NCI-H1417 (cell line): ENCODE results near the gene CPNE6.
A peak's percentile ranks its signal among the peaks of the same experiment; 100 is the strongest.

Experiments used
- DNase-seq, 3 experiments: peaks; one replicate each; lab custom pipeline; 2025; lab: John Stamatoyannopoulos, UW

The CPNE6 gene

DNA sequence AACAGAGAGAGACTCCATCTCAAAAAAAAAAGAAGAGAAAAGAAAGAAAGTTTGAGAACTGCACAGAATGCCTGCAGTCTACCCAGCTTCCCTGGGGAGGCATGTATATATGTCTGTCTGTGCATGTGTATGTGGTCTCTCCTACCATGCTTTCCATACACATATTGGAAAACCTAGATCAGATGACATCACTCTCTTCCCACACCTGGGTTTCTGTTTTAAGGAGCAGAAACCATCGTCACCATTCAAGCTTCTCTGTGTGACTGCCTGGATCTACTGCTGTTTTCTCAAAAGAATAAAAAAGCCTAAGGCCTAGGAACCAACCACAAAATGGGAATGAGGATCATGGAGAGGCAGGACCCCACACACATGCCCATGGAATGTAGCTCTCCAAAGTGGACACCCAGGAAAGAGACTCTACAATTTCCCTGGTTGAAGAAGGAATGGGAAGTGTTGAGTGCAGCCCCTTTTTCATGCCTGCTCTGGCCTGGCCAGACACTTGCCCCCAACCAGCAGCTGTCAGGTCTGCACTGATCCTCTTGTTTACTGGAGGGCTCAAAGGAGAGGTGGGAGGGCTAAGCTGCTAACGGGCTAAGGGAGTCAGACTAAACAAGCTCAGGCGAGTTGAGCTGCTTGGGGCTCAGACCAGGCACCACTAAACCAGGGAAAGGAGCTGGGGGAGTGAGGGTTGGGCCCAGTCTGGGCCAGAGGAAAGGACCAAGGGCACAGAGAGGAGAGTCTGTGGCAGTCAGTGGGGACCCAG lies 15.0 kb downstream of the CPNE6 start:
- no peak for DNase-seq

DNA sequence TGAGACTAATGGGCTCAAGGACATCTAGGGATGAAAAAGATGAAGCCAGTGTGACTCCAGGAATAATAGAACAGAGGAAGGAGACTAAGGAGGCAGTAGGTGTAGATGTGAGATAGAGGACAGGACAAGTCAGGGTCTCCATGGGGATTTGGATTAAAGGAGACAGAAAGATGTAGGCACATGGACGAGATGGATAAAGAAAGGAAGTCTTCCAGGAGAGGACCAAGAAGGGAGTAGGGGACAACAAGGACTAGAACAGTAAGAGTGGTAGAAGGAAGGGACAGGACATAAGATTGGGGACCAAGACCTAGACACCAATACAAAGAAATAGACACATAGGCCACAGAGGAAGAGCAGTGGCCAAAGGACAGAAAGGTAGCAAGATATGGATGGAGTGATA lies 15.6 kb downstream of the CPNE6 start:
- no peak for DNase-seq

DNA sequence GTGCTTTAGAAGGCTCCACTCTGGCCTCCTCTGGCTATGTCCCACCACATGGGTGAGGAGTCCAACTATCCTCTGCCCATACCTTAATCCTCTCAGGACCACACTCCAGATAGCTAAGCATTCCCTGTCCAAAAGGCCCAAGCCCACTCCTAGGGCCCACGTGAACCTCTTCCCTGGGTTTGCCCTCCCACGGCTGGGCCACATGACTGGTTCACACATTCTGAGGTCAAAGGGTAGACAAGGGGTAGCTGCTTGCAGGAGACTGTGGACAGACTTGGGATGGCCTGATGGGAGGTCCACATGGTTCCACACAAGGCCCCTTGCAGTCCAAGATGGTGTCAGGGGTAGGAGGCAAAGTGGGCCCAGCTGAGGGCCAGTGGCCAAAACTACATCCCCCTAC lies 16.7 kb downstream of the CPNE6 start:
- DNase-seq: no peak

- peak in 1 of 3 experiments; percentile 38 for DNase-seq
Observed at GRCh38 chr14:24089890-24090289, 18.5 kb downstream of the CPNE6 start.

GRCh38 chr14:24092110-24092504 lies 20.7 kb downstream of the CPNE6 start:
- no peak for DNase-seq

GRCh38 chr14:24092505-24093206 lies 21.3 kb downstream of the CPNE6 start:
- DNase-seq: no peak

DNA sequence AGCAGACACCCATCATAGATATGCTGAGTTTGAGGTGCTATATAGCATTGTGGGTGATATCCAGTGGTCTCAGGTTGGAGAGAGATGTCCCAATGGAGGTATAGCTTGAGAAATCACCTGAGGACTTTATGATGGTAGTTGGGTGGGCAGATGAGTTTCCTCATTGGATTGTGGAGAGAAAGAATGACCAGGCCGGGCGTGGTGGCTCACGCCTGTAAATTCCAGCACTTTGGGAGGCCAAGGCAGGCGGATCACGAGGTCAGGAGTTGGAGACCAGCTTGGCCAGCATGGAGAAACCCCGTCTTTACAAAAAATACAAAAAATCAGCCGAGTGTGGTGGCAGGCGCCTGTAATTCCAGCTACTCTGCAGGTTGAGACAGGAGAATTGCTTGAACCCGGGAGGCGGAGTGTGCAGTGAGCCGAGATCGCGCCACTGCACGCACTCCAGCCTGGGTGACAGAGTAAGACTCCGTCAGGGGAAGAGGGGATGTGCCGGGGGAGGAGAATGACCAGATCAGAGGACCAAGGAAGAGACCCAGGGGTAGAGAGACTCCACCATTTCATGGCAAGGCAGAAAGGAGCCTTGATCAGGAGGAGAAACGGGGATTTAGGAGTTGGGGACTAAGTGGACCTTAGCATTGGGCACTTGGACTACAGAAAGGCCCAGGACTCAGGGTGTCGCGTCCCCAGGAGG lies 22.0 kb downstream of the CPNE6 start:
- no peak for DNase-seq

DNA sequence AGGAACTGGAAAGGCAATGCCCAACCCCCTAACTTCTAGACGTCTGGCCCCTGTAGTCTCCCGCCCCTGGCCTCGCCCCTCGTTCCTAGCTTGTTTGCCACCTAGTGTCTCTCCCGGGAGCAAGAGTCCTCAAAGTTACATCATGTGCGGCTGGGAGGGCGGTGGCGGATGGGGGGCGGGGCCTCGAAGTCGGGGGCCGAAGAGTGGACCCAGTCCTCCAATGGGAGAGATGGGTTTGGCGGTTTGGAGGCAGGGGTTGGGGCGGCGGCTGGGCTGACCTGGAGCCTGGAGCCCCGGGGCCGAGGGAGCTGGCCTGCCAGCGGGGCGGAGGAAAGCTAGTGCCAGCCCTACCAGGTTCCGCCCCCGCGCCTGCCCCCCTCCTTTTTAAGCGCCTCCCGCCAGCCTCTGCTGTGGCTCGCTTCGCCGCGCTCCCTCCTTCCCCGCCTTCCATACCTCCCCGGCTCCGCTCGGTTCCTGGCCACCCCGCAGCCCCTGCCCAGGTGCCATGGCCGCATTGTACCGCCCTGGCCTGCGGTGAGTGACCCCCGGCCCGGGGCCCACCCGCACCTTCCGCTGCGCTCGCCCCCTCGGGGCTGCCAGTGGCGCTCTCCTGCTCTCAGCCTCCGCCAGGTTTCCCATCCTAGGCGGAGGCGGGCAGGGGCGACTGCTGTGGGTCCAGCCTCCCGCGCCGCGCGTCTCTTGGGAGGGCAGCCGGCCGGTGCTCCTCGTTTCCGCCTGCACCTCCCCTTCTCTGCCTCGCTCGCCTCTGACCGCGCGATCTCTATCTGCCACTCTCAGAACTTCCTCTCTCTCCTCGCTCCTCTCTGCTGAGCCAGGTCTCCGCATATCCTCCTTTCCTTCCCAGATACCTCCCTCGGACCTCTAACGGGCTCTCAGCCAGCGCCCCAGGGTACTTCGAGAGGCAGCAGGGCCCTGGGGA lies 22.8 kb downstream of the CPNE6 start, which contains the start of gene PCK2:
Gene PCK2, plus strand, starts transcription at position 411 of the 940 bp plus-strand sequence. Its CDS starts 95 bp downstream, at position 506.
- peak; percentile 87 to 97 (median 94) for DNase-seq

GRCh38 chr14:24094841-24095270 lies 23.5 kb downstream of the CPNE6 start:
- DNase-seq: no peak

GRCh38 chr14:24095271-24096068 lies 24.1 kb downstream of the CPNE6 start:
- DNase-seq: peak in 2 of 3 experiments; percentile 42 to 53

- DNase-seq: no peak
Observed at GRCh38 chr14:24096545-24097181, 25.3 kb downstream of the CPNE6 start.

GRCh38 chr14:24098229-24098926 lies 27.0 kb downstream of the CPNE6 start:
- no peak for DNase-seq

DNA sequence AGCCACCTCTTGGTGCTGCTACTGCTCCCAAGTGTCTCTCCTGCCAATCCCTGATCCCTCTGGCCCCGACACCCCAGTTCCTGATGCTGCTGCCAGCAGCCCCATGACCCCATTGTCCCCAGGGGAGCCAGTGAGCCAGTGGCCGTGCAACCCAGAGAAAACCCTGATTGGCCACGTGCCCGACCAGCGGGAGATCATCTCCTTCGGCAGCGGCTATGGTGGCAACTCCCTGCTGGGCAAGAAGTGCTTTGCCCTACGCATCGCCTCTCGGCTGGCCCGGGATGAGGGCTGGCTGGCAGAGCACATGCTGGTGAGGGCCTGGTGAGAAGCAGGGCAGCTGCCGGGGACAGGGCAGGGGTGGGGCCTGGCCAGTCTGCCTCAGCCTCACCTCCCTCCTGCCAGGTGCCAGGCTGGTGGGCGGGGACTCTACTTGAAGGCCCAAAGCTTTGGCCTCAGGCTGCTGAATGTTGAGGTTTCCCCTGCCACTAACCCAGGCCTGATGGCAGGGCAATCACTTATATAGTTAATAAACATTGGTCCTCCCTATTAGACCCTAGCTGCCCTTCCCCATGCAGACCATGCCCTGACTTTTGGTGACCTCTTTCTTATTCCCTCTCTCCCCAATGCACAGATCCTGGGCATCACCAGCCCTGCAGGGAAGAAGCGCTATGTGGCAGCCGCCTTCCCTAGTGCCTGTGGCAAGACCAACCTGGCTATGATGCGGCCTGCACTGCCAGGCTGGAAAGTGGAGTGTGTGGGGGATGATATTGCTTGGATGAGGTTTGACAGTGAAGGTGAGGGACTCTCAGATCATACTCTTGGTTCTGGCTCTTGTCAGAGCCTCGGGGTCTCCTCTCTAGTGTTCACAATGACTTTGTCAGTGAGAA lies 27.8 kb downstream of the CPNE6 start:
- peak; percentile 57 to 83 (median 65) for DNase-seq

- no peak for DNase-seq
Observed at GRCh38 chr14:24100197-24100981, 29.0 kb downstream of the CPNE6 start.

GRCh38 chr14:24100982-24101494 lies 29.7 kb downstream of the CPNE6 start:
- no peak for DNase-seq

DNA sequence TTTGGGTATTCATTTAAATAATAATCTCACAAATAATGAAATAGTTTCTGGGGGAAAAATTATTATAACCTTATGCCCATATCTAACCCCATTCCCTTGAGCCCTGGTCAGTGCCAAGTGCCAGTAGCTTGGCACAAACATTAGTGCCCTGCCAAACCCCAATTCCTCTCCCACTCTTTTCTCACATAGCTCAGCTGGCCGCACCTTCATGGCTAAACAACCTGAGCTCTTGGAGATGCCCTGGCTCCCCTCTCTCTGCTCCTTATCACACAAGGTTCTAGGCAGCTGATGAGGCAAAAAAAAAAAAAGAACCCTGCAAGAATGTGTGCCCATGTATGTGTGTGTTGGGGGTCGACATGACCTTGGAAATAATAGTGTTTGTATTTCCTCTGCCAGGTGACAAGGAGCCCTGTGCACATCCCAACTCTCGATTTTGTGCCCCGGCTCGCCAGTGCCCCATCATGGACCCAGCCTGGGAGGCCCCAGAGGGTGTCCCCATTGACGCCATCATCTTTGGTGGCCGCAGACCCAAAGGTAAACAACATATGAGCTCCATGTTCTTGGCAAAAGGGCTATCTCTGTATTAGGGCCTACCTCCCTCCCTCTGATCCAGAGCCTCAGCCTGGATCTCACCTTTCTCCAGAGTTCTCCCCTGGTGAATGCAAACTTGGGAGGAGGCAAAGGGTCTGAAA lies 31.1 kb downstream of the CPNE6 start:
- DNase-seq: no peak

- no peak for DNase-seq
Observed at GRCh38 chr14:24103451-24103850, 32.1 kb downstream of the CPNE6 start.
